H1 (cell line): ENCODE data around the gene GRM4. TPM values are rescaled to one million over a fixed set of nuclear protein-coding genes. Genes with fewer than 3 reads are reported as not detected.

Source experiments
- CTCF ChIA-PET: fragments of 300-600 bp; sonication (Branson Sonifier 250); formaldehyde crosslinking; loops from one replicate; lab custom pipeline; 2021; ENCODE audit not compliant: partially characterized antibody; lab: Charles Lee
- POLR2A ChIA-PET: fragments of 300-600 bp; sonication (Branson Sonifier 250); formaldehyde crosslinking; loops from one replicate; lab custom pipeline; 2021; ENCODE audit warnings: inconsistent platforms; ENCODE audit not compliant: partially characterized antibody; lab: Charles Lee
- DNase-seq, 2 experiments: peaks; one replicate each; pipeline versions ENCODE4 v3.0.0 to v3.0.0-alpha.2; 2010 to 2022; ENCODE audit warnings: low spot score in 2 of 2, low read depth in 1 of 2, mixed read lengths in 1 of 2
- FAIRE-seq: peaks from 2 replicates; lab custom pipeline; 2011; peaks lifted over from hg19 to GRCh38; lab: Jason Lieb, UNC
- H2AFZ ChIP-seq: 2 replicates; pipeline ENCODE4 v1.8.1; 2012; ENCODE audit warnings: low read length, inconsistent platforms
- H2AK5ac ChIP-seq: 2 replicates; pipeline ENCODE4 v1.6.1; 2013; ENCODE audit warnings: low read depth, low read length
- H2BK120ac ChIP-seq: replicated peaks from 2 replicates; pipeline ENCODE3; 2013; ENCODE audit warnings: low read depth, low read length, inconsistent platforms
- H2BK12ac ChIP-seq: 2 replicates; pipeline ENCODE4 v1.6.1; 2013; ENCODE audit warnings: low read depth, low read length
- H2BK15ac ChIP-seq: 2 replicates; pipeline ENCODE4 v1.6.1; 2013; ENCODE audit warnings: low read length
- H2BK20ac ChIP-seq: 2 replicates; pipeline ENCODE4 v1.6.1; 2013; ENCODE audit warnings: low read length
- H2BK5ac ChIP-seq: 2 replicates; pipeline ENCODE4 v1.6.1; 2013; ENCODE audit warnings: low read depth, low read length
- H3K14ac ChIP-seq: 2 replicates; pipeline ENCODE4 v1.6.1; 2013; ENCODE audit warnings: inconsistent platforms; ENCODE audit not compliant: insufficient read length
- H3K18ac ChIP-seq: 2 replicates; pipeline ENCODE4 v1.6.1; 2013; ENCODE audit warnings: low read length; ENCODE audit errors: extremely low read depth
- H3K23ac ChIP-seq: 2 replicates; pipeline ENCODE4 v1.6.1; 2013; ENCODE audit warnings: inconsistent platforms; ENCODE audit not compliant: insufficient read length
- H3K23me2 ChIP-seq: 2 replicates; pipeline ENCODE4 v1.6.1; 2013; ENCODE audit warnings: low read depth, low read length
- H3K27ac ChIP-seq: 2 replicates; pipeline ENCODE4 v1.6.1; 2011; ENCODE audit warnings: low read depth, low read length, inconsistent platforms
- H3K27me3 ChIP-seq, 4 experiments: replicated peaks in 1 of 4; 1 replicate in 1 of 4; 2 replicates in 3 of 4; pipeline versions ENCODE4 v1.6.1 to v1.8.1; 2011 to 2013; ENCODE audit warnings: low read length in 3 of 4, mild to moderate bottlenecking in 3 of 4, inconsistent platforms in 2 of 4, mixed read lengths in 2 of 4, moderate library complexity in 1 of 4; ENCODE audit not compliant: control insufficient read depth in 3 of 4, insufficient read depth in 3 of 4; ENCODE audit errors: extremely low read depth in 1 of 4
- H3K36me3 ChIP-seq, 4 experiments: 2 replicates each; pipeline versions ENCODE4 v1.6.1 to v1.8.1; 2011 to 2013; ENCODE audit warnings: mild to moderate bottlenecking in 4 of 4, low read length in 3 of 4, moderate library complexity in 2 of 4, control low read depth in 1 of 4, inconsistent platforms in 1 of 4; ENCODE audit not compliant: insufficient read depth in 4 of 4, control insufficient read depth in 2 of 4
- H3K4ac ChIP-seq: replicated peaks from 2 replicates; pipeline ENCODE3; 2013; ENCODE audit warnings: low read length, low read depth, mixed read lengths, inconsistent platforms; ENCODE audit not compliant: insufficient read length
- H3K4me1 ChIP-seq, 4 experiments: replicated peaks in 1 of 4; 1 replicate in 1 of 4; 2 replicates in 3 of 4; pipeline versions ENCODE4 v1.6.1 to v1.8.1; 2011 to 2013; ENCODE audit warnings: low read length in 3 of 4, inconsistent platforms in 2 of 4, mixed read lengths in 1 of 4; ENCODE audit not compliant: insufficient read depth in 4 of 4, control insufficient read depth in 3 of 4
- H3K4me2 ChIP-seq, 2 experiments: 2 replicates each; pipeline versions ENCODE4 v1.6.1 to v1.8.1; 2011 to 2013; ENCODE audit warnings: low read depth in 2 of 2, low read length in 2 of 2, control low read depth in 1 of 2, inconsistent platforms in 1 of 2, mild to moderate bottlenecking in 1 of 2; ENCODE audit not compliant: insufficient read depth in 1 of 2
- H3K4me3 ChIP-seq, 4 experiments: fragments of 200-600, 300-600 bp in 1 of 4; sonication (generic), shearing (Covaris generic), sonication (Bioruptor Twin) in 1 of 4; 2 replicates each; pipeline versions ENCODE4 v1.5.1 to v1.8.1; 2011 to 2016; ENCODE audit warnings: low read length in 4 of 4, low read depth in 3 of 4, control low read depth in 2 of 4, inconsistent platforms in 2 of 4, mild to moderate bottlenecking in 2 of 4, mixed read lengths in 1 of 4, moderate library complexity in 1 of 4; ENCODE audit not compliant: insufficient read depth in 2 of 4; ENCODE audit errors: extremely low read depth in 1 of 4
- H3K56ac ChIP-seq: replicated peaks from 2 replicates; pipeline ENCODE3; 2013; ENCODE audit warnings: low read depth, mild to moderate bottlenecking, mixed read lengths, low read length, inconsistent platforms; ENCODE audit not compliant: insufficient read length
- H3K79me1 ChIP-seq: 2 replicates; pipeline ENCODE4 v1.6.1; 2013; ENCODE audit warnings: low read depth, low read length, control low read depth
- H3K79me2 ChIP-seq, 2 experiments: 2 replicates each; pipeline versions ENCODE4 v1.6.1 to v1.8.1; 2012 to 2013; ENCODE audit warnings: low read length in 2 of 2, mild to moderate bottlenecking in 2 of 2, inconsistent platforms in 1 of 2; ENCODE audit not compliant: insufficient read depth in 2 of 2, control insufficient read depth in 1 of 2
- H3K9ac ChIP-seq, 4 experiments: replicated peaks in 1 of 4; 1 replicate in 1 of 4; 2 replicates in 3 of 4; pipeline versions ENCODE4 v1.6.1 to v1.8.1; 2011 to 2013; ENCODE audit warnings: low read depth in 3 of 4, low read length in 3 of 4, control low read depth in 2 of 4, mild to moderate bottlenecking in 2 of 4, moderate library complexity in 2 of 4, inconsistent platforms in 1 of 4; ENCODE audit errors: extremely low read depth in 1 of 4
- H3K9me3 ChIP-seq, 2 experiments: 2 replicates each; pipeline versions ENCODE4 v1.6.1 to v1.8.1; 2012 to 2013; ENCODE audit warnings: mild to moderate bottlenecking in 2 of 2, moderate library complexity in 2 of 2, control low read depth in 1 of 2, inconsistent platforms in 1 of 2, low read depth in 1 of 2, low read length in 1 of 2, mixed read lengths in 1 of 2; ENCODE audit not compliant: insufficient read depth in 2 of 2
- H4K20me1 ChIP-seq, 2 experiments: replicated peaks in 1 of 2; 2 replicates each; pipeline versions ENCODE3 to v1.8.1; 2011 to 2013; ENCODE audit warnings: inconsistent platforms in 2 of 2, low read length in 2 of 2, mild to moderate bottlenecking in 1 of 2; ENCODE audit not compliant: insufficient read depth in 2 of 2, control insufficient read depth in 1 of 2
- H4K5ac ChIP-seq: 2 replicates; pipeline ENCODE4 v1.6.1; 2013; ENCODE audit warnings: low read length, low read depth, mixed read lengths, inconsistent platforms; ENCODE audit not compliant: insufficient read length
- H4K8ac ChIP-seq: 2 replicates; pipeline ENCODE4 v1.8.0; 2013; ENCODE audit warnings: mild to moderate bottlenecking, moderate library complexity, low read length, inconsistent platforms; ENCODE audit not compliant: insufficient read depth; ENCODE audit errors: extremely low read depth
- H4K91ac ChIP-seq: replicated peaks from 2 replicates; pipeline ENCODE3; 2013; ENCODE audit warnings: low read length, mixed read lengths, inconsistent platforms; ENCODE audit not compliant: insufficient read length
- BCL11A ChIP-seq, 2 experiments: IDR thresholded peaks; one replicate each; pipeline ENCODE4 v1.6.1; 2011; ENCODE audit warnings: low read depth in 2 of 2, low read length in 2 of 2, mild to moderate bottlenecking in 2 of 2
- CBX5 ChIP-seq: fragments of 300-800, 300-1000 bp; sonication (generic); IDR thresholded peaks from 2 replicates; pipeline ENCODE4 v1.7.1; 2016; ENCODE audit warnings: antibody characterized with exemption, low read length, low read depth
- KDM5A ChIP-seq: fragments of 200-600 bp; IDR thresholded peaks from 2 replicates; pipeline ENCODE4 v1.7.1; 2012; ENCODE audit warnings: mild to moderate bottlenecking, low read length, inconsistent platforms, mixed read lengths
- NANOG ChIP-seq: IDR thresholded peaks from 2 replicates; pipeline ENCODE4 v1.6.1; 2011; ENCODE audit warnings: low read length, low read depth, mild to moderate bottlenecking, inconsistent platforms; ENCODE audit not compliant: insufficient read depth, poor library complexity, severe bottlenecking
- POU5F1 ChIP-seq: IDR thresholded peaks from 2 replicates; pipeline ENCODE4 v1.6.1; 2011; ENCODE audit warnings: low read depth, mild to moderate bottlenecking, low read length, moderate library complexity
- RAD21 ChIP-seq, 2 experiments: IDR thresholded peaks in 1 of 2; conservative IDR thresholded peaks in 1 of 2; 2 replicates each; pipeline ENCODE4 v1.6.1; 2011; ENCODE audit warnings: low read depth in 2 of 2, low read length in 2 of 2, improper control_type of control experiment in 1 of 2, inconsistent platforms in 1 of 2, mild to moderate bottlenecking in 1 of 2, moderate library complexity in 1 of 2
- RFX5 ChIP-seq: IDR thresholded peaks from 2 replicates; pipeline ENCODE4 v1.6.1; 2011; ENCODE audit warnings: low read depth, low read length, improper control_type of control experiment, borderline replicate concordance
- SIX5 ChIP-seq: IDR thresholded peaks from 2 replicates; pipeline ENCODE4 v1.6.1; 2011; ENCODE audit warnings: mild to moderate bottlenecking, low read depth, low read length
- SRF ChIP-seq: IDR thresholded peaks from 2 replicates; pipeline ENCODE4 v1.6.1; 2011; ENCODE audit warnings: mild to moderate bottlenecking, low read depth, low read length, moderate library complexity
- TBP ChIP-seq: IDR thresholded peaks from 2 replicates; pipeline ENCODE4 v1.6.1; 2011; ENCODE audit warnings: low read depth, low read length, improper control_type of control experiment
- ZNF274 ChIP-seq: IDR thresholded peaks from 2 replicates; pipeline ENCODE4 v1.7.0; 2012; ENCODE audit warnings: low read length, borderline replicate concordance; ENCODE audit errors: extremely low read depth
- WGBS, 2 experiments: shearing (Covaris generic) in 1 of 2; methylation state at CpG; one replicate each; pipeline versions ENCODE4 v1.1.6 to v1.1.7; 2013 to 2015; ENCODE audit warnings: low lambda C conversion rate in 2 of 2, mixed read lengths in 2 of 2, inconsistent platforms in 1 of 2, low coverage in 1 of 2, missing lambda C conversion rate in 1 of 2; ENCODE audit not compliant: insufficient replicate concordance in 2 of 2, insufficient coverage in 1 of 2, insufficient read length in 1 of 2; ENCODE audit errors: extremely low coverage in 1 of 2, missing lambda C conversion rate in 1 of 2; 5-methylcytosine and 5-hydroxymethylcytosine counted together
- polyA plus RNA-seq, 7 experiments: library from polyadenylated mRNA; depleted of rRNA in 3 of 7; stranded (reverse) in 5 of 7; unstranded in 2 of 7; fragments of >200 nt in 5 of 7; fragments of 200-250 nt in 2 of 7; gene quantifications; 1 replicate in 5 of 7; 2 replicates in 1 of 7; 4 replicates in 1 of 7; pipeline versions ENCODE4 v1.2.1 to v1.2.3, GENCODE V29; 2011 to 2013; ENCODE audit warnings: missing spikeins in 2 of 7, mixed read lengths in 2 of 7
- total RNA-seq: library from RNA; stranded (reverse); fragmentation: NEBNext Ultra II Directional; extraction: Animal tissue kit (Norgen Biotek cat#: 25700); gene quantifications from 2 replicates; pipeline ENCODE4 v1.2.1, GENCODE V29; 2021

Gene GRM4
- total and polyA plus RNA-seq, 2 of the 8 experiments (the other 6 are each of a cell fraction or from before 2014, with no cell fraction given): 19.6 to 21.5 TPM

DNA sequence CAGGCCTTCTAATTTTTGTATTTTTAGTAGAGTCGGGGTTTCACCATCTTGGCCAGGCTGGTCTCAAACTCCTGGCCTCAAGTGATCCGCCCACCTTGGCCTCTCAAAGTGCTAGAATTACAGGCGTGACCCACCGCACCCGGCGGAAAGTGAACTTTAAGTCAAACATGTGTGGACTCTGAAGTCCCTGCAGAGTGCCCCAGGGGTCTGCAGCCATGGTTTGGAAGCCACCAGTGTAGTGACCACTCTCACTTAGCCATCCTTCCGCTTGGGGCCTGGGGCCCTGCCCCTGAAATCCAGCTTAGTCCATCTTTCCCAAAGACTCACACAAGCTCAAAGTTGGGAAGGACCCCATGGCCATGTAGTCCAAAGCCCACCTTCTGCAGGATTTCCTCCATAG lies 164.5 kb downstream of the GRM4 start:
- H3K79me2 ChIP-seq: no peaks in the 10 kb centered on the region
- no peak overlapping the region for H2BK15ac ChIP-seq
- no peak overlapping the region for H3K18ac ChIP-seq
- no peak for TF ChIP-seq KDM5A
- TF ChIP-seq BCL11A (IDR thresholded peaks at IDR 0.05; ENCODE audit: low read depth in 2 of 2, low read length in 2 of 2): no peak
- no peak for TF ChIP-seq NANOG
- TF ChIP-seq RFX5: no peak
- no peak for TF ChIP-seq SIX5
- no peak for TF ChIP-seq RAD21 (IDR thresholded peaks at IDR 0.05 in 1 of 2, conservative IDR thresholded peaks at IDR 0.05 in 1 of 2; ENCODE audit: low read depth in 2 of 2, low read length in 2 of 2)
- TF ChIP-seq TBP: no peak
- TF ChIP-seq CBX5: no peak
- no peak for TF ChIP-seq ZNF274
- no peak for TF ChIP-seq SRF
- TF ChIP-seq POU5F1: no peak
- H3K23ac ChIP-seq: no peak overlapping the region
- H3K56ac ChIP-seq: no peak overlapping the region
- H4K5ac ChIP-seq: no peak overlapping the region
- peak in 1 of 2 experiments; percentile 22 for DNase-seq
- H3K9ac ChIP-seq: no peak overlapping the region
- no peak overlapping the region for H4K91ac ChIP-seq
- H3K27me3 ChIP-seq: peaks cover 3 to 7% (median 5%) of the 10 kb centered on the region in 4 experiments
- no peaks in the 10 kb centered on the region for H3K23me2 ChIP-seq
- H3K9me3 ChIP-seq: no peaks in the 10 kb centered on the region
- no peak overlapping the region for H2BK120ac ChIP-seq
- no peak for FAIRE-seq
- no peak overlapping the region for H2AK5ac ChIP-seq
- no peak overlapping the region for H3K4me2 ChIP-seq
- no peak overlapping the region for H4K8ac ChIP-seq
- H3K4ac ChIP-seq: no peak overlapping the region
- peaks cover 0 to 9% (median 4%) of the 10 kb centered on the region in 4 experiments; a peak in 3 of 7 replicates for H3K4me1 ChIP-seq
- H3K14ac ChIP-seq: no peak overlapping the region
- CTCF ChIA-PET: interaction anchor here (0.8 to 3.3 kb wide), 6 partner anchors 9 to 173 kb away, joined by 3 to 15 read pairs (median 4); no protein-coding TSS in a partner anchor
- no peak overlapping the region for H3K27ac ChIP-seq
- whole genome bisulfite sequencing, 2 experiments: 90% methylated on average over 7 of the region's 7 CpGs; no CpG with 5 or more reads in 1 of the 2 experiments
- H2BK20ac ChIP-seq: 0 out of 2 replicates have a peak overlapping the region, but pooled peaks have one; percentile 56
- POLR2A ChIA-PET: no interaction called here
- no peaks in the 10 kb centered on the region for H3K79me1 ChIP-seq
- H4K20me1 ChIP-seq: peaks cover 0 to 2% of the 10 kb centered on the region in 2 experiments
- no peak overlapping the region for H2BK5ac ChIP-seq
- no peak overlapping the region for H2AFZ ChIP-seq
- no peak overlapping the region for H2BK12ac ChIP-seq
- H3K4me3 ChIP-seq: no peak overlapping the region
- H3K36me3 ChIP-seq: no peaks in the 10 kb centered on the region
